NCI-H1105 treated with DMSO at 0.1 percent for 48 hours (cell line): Measurements from ENCODE around the gene RAD51C.
"Not testable (repeated sequence)": the region's sequence is repeated elsewhere in the genome, so short reads cannot be mapped to it uniquely, and the experiment has no call there.

Experiments used
- DNase-seq: peaks from one replicate; lab custom pipeline; 2025; lab: John Stamatoyannopoulos, UW

RAD51C gene

DNA sequence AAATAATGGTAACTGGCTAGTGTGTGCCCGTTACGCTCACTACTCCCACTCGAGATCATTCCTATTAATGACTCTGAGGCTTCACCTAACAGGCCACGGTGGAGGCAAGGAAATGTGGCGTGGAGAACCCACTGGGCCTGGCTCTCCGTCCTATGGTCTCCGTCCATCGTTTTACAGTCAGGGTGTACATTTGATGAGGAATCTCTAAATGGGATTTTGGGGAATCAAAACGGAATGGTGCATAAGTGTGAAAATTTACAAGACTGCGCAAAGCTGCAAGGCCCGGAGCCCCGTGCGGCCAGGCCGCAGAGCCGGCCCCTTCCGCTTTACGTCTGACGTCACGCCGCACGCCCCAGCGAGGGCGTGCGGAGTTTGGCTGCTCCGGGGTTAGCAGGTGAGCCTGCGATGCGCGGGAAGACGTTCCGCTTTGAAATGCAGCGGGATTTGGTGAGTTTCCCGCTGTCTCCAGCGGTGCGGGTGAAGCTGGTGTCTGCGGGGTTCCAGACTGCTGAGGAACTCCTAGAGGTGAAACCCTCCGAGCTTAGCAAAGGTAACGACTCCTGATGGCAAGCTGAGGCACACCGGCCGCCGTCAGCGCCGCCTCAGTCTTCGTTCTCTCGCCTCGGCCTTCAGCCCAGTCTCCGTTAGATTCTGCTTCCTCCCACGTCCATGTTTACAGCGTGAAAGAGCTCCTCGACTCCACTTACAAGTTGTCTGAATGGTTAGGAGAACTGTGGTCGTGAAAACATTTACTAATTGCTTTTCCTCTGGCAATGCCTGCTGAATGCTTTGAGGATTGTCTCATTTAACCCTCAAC lies at the start of gene RAD51C:
RAD51C (plus strand) TSS at position 364 of the 817 bp plus-strand sequence; CDS start at position 406, 42 bp downstream.
- DNase-seq: peak; percentile 72

GRCh38 chr17:58643147-58643546 lies 49.3 kb upstream of the RAD51C start:
- no peak for DNase-seq

- no peak for DNase-seq
Observed at GRCh38 chr17:58648236-58648635, 44.2 kb upstream of the RAD51C start.

DNA sequence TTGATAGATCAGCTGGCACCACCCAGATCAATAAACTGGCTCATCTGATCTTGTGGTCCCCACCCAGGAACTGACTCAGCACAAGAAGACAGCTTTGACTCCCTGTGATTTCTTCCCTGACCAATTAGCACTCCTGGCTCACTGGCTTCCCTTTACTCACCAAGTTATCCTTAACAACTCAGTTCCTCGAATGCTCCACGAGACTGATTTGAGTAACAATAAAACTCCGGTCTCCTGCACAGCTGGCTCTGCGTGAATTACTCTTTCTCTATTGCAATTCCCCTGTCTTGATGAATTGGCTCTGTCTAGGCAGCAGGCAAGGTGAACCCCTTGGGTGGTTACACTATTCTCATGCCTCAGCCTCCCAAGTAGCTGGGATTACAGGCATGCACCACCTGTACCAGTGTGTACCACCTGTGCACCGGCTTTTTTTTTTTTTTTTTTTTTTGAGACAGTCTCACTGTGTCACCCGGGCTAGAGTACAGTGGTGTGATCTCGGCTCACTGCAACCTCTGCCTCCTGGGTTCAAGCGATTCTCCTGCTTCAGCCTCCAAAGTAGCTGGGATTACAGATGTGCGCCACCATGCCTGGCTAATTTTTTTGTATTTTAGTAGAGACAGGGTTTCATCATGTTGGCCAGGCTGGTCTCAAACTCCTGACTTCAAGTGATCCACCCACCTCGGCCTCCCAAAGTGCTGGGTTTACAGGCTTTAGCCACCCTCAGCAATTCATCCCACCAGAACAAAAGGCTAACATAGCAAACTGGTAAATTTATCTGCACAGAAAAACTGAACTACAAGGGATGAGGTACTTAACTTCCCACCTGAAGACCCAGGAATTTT lies 34.2 kb upstream of the RAD51C start:
- not testable (repeated sequence) for DNase-seq

GRCh38 chr17:58658804-58659713 lies 33.3 kb upstream of the RAD51C start:
- peak; percentile 83 for DNase-seq

DNA sequence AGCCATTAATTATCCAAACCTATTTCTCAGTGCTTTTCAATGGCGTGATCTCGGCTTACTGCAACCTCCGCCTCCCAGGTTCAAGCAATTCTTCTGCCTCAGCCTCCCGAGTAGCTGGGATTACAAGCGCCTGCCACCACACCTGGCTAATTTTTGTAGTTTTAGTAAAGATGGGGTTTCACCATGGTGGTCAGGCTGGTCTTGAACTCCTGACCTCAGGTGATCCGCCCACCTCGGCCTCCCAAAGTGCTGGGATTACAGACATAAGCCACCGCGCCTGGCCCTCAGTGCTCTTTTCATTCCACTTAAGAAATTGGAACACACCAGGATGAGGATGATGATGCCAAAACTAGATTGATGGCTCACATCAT lies 32.7 kb upstream of the RAD51C start:
- DNase-seq: not testable (repeated sequence)

GRCh38 chr17:58660621-58661020 lies 31.8 kb upstream of the RAD51C start:
- DNase-seq: no peak

DNA sequence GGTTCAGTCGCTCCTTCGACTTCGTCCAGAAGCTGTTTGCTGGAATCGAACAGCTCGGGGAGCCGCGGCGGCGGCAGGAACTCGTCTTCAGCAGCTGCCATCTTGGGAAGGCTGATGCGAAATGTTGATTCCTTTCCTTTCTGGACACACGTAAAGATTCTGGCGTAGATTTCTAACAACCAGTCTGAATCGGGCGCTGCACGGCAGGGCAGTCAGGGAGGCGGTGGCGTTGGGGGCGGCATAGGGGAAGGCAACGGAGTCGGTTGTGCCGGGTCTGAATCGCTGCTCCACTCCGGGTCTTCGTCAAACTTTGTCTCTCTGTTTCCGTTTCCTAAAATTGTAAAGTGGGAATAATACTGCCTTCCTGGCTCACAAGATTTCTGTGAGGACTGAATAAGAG lies 30.9 kb upstream of the RAD51C start:
- DNase-seq: no peak

GRCh38 chr17:58664302-58664701 lies 28.1 kb upstream of the RAD51C start:
- DNase-seq: no peak

- no peak for DNase-seq
Observed at GRCh38 chr17:58665946-58666857, 26.2 kb upstream of the RAD51C start.

- DNase-seq: peak; percentile 28
Observed at GRCh38 chr17:58666858-58667267, 25.5 kb upstream of the RAD51C start.

GRCh38 chr17:58667934-58668597 lies 24.3 kb upstream of the RAD51C start:
- DNase-seq: no peak

- no peak for DNase-seq
Observed at GRCh38 chr17:58668598-58668935, 23.8 kb upstream of the RAD51C start.

GRCh38 chr17:58669853-58670252 lies 22.5 kb upstream of the RAD51C start:
- DNase-seq: no peak

DNA sequence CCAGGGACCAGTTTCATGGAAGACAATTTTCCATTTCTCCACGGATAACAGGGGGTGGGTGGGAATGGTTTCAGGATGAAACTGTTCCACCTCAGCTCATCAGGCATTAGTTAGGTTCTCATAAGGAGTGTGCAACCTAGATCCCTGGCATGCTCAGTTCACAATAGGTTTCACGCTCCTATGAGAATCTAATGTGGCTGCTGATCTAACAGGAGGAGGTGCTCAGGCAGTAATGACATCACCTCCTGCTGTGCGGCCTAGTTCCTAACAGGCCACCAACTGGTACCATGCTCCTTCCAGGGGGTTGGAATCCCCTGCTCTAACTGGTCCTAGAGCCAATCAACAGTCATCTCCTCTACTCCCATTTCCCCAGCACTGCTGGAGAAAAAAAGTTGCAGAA lies 20.4 kb upstream of the RAD51C start:
- no peak for DNase-seq

GRCh38 chr17:58677194-58677880 lies 15.1 kb upstream of the RAD51C start:
- no peak for DNase-seq

- not testable (repeated sequence) for DNase-seq
Observed at GRCh38 chr17:58678287-58678686, 14.1 kb upstream of the RAD51C start.

DNA sequence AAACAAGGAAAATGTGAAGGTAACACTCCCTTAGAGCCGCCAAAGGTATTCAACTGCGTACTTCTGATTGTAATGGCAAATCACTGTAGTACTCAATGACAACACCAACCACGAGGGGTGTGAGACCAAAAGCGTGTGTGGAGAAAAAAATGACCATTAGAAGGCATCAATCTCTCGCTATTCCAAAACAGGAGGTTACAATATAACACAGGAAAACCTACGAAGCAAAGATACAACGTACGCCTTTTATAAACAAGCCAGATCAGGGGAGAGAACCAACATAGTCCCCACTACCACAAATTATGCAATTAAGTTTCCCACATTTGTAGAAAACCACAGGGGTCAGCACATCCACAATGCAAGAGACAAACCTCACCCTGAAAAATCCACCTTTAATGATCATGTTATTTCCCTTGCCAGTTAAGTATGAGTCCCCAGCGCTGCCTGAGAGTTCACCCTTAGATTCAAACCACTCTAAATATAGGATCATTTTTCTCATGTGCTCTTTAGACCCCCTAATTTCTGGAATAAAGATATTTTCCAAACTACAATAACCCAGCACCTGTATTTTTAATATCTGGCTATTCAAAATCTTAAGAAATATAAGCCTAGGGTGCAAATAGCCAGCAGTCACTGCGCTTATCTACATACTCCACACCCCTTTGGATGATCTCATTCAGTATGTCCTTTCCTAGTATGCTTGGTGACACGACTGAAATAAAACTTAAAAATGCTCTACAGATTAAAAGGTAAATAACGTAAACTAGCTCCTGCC lies 13.0 kb upstream of the RAD51C start:
- DNase-seq: no peak

DNA sequence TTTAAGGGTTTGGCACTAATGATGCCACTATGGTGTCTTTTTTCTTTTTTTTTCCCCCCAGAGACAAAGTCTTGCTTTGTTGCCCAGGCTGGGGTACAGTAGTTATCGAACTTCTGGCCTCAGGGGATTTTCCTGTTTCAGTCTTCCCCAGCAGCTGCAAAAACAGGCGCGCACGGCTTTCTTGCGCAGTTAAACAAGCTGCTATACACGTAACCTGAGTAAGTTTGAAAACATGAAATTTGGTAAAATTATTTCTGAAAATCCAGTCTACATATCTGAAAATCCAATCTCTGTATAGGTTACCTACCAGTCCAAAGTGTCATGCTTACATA lies 12.4 kb upstream of the RAD51C start:
- DNase-seq: no peak
